ENCODE data around the gene TP53BP1.
"Not testable (repeated sequence)": the region's sequence is repeated elsewhere in the genome, so short reads cannot be mapped to it uniquely, and the experiment has no call there.

The TP53BP1 gene

GRCh38 chr15:43420435-43420834 is 72.5 kb downstream of the TP53BP1 start:
- DNase-seq (ENCODE audit: low spot score): no peak

GRCh38 chr15:43414196-43414595 is 78.8 kb downstream of the TP53BP1 start:
- DNase-seq (ENCODE audit: low spot score): no peak

GRCh38 chr15:43412096-43412495 is 80.9 kb downstream of the TP53BP1 start:
- no peak for DNase-seq (ENCODE audit: low spot score)

GRCh38 chr15:43410572-43411214 is 82.3 kb downstream of the TP53BP1 start:
- DNase-seq (ENCODE audit: low spot score): no peak

GRCh38 chr15:43408789-43409188 is 84.2 kb downstream of the TP53BP1 start:
- no peak for DNase-seq (ENCODE audit: low spot score)

- no peak for DNase-seq (ENCODE audit: low spot score)
Observed at GRCh38 chr15:43406808-43407207, 86.1 kb downstream of the TP53BP1 start.

GRCh38 chr15:43406189-43406588 is 86.8 kb downstream of the TP53BP1 start:
- DNase-seq (ENCODE audit: low spot score): no peak

- DNase-seq (ENCODE audit: low spot score): no peak
Observed at GRCh38 chr15:43404130-43404529, 88.8 kb downstream of the TP53BP1 start.

GRCh38 chr15:43403616-43404015 is 89.3 kb downstream of the TP53BP1 start:
- no peak for DNase-seq (ENCODE audit: low spot score)

- no peak for DNase-seq (ENCODE audit: low spot score)
Observed at GRCh38 chr15:43402255-43402654, 90.7 kb downstream of the TP53BP1 start.

- DNase-seq (ENCODE audit: low spot score): not testable (repeated sequence)
Observed at GRCh38 chr15:43393592-43393991, 99.4 kb downstream of the TP53BP1 start.

GRCh38 chr15:43390723-43391122 is 102.2 kb downstream of the TP53BP1 start:
- DNase-seq (ENCODE audit: low spot score): no peak

- no peak for DNase-seq (ENCODE audit: low spot score)
Observed at GRCh38 chr15:43383070-43383469, 109.9 kb downstream of the TP53BP1 start.

- DNase-seq (ENCODE audit: low spot score): no peak
Observed at GRCh38 chr15:43382310-43382709, 110.6 kb downstream of the TP53BP1 start.

GRCh38 chr15:43378601-43379000 is 114.4 kb downstream of the TP53BP1 start:
- DNase-seq (ENCODE audit: low spot score): no peak

GRCh38 chr15:43376017-43376705 is 116.8 kb downstream of the TP53BP1 start:
- peak; percentile 15 for DNase-seq (ENCODE audit: low spot score)

- peak; percentile 58 for DNase-seq (ENCODE audit: low spot score)
Observed at GRCh38 chr15:43370975-43371974, 121.7 kb downstream of the TP53BP1 start, which contains the start of the genes TUBGCP4 and ZSCAN29. Gene TUBGCP4 (plus strand): TSS chr15:43371101. CDS start chr15:43371355, 254 bp downstream. Gene ZSCAN29 (minus strand): TSS chr15:43371043. CDS start chr15:43369913, 1,130 bp downstream.

GRCh38 chr15:43370310-43370974 is 122.5 kb downstream of the TP53BP1 start:
- no peak for DNase-seq (ENCODE audit: low spot score)

GRCh38 chr15:43361313-43361903 is 131.5 kb downstream of the TP53BP1 start:
- no peak for DNase-seq (ENCODE audit: low spot score)

- DNase-seq (ENCODE audit: low spot score): no peak
Observed at GRCh38 chr15:43360821-43361220, 132.1 kb downstream of the TP53BP1 start.
